ENCODE measurements around the gene HOXB4.

Gene HOXB4

DNA sequence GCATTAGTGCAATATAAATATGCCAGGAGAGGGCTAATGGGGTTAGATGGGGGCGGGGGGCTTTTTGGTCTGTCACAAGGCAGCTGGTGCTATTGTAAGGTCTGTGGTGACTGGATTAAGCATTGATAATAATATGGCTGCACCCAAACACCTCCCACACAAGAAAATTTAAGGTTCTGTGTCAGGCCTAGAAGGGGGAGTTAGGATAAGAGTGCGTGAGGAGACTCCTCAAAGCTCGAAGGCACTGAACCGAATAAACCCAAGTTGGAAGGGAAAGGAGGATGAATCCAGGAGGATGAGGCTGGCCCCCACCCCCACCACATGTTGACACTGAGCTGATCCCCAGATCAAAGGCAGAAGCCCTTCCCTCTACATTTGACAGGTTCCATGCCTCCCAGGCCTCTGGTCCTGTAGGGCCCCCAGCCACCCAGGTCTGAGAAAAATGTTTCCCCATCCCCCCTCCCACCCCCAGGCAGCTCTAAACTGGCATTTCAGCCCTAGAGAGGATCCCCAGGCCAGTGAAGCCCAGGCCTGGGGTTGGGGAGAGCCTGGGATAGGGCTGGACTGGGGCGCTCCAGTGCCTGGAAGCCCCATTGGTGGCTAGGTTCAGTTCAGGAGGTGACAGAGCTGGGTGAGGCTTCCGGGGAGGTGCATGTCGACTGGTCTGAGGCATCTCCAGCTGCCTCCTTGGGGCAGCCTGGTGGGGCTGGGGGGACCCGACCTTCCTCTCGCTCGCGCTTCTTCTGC is 49.0 kb downstream of the HOXB4 start:
- no peak for DNase-seq (ENCODE audit: low read depth)

GRCh38 chr17:48528153-48528935 is 49.8 kb downstream of the HOXB4 start:
- no peak for DNase-seq (ENCODE audit: low read depth)

DNA sequence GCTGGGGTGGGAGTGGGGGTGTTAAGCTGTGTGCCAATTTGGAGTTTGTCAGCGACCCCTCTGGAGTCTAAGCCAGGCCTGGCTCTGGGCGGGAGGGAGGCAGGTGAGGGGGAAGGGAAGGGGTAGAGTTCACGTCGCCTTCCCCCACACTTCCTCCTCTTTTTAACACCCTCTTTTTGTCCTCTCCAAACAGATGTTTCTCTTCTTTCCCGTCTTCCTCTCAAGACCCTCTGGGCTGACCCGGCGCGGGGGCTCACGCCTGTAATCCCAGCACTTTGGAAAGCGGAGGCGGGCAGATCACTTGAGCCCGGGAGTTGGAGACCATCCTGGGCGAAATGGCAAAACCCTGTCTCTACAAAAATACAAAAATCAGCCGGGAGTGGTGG is 50.6 kb downstream of the HOXB4 start:
- no peak for DNase-seq (ENCODE audit: low read depth)

DNA sequence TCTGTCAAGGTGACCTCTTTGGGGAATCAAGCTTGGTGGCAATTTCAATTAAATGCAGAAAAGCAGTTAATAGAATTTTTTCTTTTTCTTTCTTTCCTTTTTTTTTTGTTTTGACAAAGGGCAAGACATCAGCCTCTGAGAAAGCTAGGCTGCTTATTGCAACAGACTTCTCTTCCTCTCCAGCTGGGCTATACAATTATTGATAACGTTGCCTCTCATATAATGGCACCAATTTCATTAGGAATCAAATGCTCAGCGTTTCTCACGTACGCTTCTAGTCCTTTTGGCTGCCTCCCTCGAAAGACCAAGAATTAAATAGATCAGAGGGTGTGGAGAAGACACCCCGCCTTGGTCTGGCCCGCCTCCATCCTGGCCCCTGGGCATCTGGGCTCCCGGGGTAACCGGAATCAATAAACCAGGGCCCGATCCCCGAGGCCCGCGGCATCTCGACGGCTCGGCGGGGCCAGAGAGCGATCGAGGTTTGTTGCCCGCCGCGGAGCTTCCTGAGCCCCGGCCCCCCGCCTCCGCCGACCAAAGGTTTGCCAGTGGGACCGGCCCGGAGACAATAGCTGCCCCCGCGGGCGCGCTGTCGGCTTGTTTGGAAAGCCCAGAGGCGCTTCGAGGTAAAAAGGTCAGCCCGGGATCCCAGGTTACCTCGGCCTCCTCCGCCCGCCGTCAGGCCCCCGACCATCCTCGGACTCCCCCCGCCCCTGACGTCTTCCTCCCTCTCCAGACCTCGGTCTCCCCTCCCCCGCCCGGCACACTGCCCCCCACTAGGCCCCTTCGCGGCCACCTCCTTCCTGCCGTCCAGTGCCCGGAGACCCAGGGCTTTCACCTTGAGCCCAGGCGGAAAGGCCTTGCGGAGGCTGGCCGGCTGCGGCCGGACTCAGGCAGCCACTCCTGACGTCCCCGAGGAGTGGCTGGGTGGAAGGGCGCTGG is 51.3 kb downstream of the HOXB4 start:
- DNase-seq (ENCODE audit: low read depth): no peak
